ENCODE results near the gene CCNY.
"Not testable (repeated sequence)": the region's sequence is repeated elsewhere in the genome, so short reads cannot be mapped to it uniquely, and the experiment has no call there.

The CCNY gene

DNA sequence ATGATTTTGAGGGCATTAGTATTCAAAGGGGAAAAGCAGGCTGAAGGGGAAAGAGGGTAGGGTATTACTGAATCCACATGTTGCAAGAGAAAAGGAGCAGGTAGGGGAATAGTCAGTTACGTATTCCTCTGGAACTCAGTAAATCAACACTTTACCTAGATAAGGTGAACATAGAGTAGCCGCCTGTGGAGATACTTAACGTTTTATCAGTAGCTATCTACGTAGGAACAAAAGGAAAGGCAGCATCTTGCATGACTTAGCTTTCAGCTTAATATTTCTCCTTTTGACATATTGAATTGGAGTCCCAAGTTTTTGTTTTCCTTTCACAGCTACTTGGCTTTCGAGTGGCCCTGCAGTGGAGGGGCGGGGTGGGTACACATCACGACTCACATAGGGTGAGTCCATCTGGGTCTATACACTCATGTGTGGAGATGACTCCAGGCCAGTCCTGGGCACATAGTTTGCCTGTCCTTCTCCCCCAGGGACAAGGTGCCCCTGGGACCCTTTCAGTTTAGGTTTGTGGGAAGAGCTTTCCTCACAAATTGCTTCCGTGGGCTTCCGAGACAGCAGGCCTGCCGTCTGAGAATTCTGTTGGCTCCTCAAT, 48.1 kb downstream of the CCNY start:
- no peak for DNase-seq (ENCODE audit: low read depth in 2 of 2)

DNA sequence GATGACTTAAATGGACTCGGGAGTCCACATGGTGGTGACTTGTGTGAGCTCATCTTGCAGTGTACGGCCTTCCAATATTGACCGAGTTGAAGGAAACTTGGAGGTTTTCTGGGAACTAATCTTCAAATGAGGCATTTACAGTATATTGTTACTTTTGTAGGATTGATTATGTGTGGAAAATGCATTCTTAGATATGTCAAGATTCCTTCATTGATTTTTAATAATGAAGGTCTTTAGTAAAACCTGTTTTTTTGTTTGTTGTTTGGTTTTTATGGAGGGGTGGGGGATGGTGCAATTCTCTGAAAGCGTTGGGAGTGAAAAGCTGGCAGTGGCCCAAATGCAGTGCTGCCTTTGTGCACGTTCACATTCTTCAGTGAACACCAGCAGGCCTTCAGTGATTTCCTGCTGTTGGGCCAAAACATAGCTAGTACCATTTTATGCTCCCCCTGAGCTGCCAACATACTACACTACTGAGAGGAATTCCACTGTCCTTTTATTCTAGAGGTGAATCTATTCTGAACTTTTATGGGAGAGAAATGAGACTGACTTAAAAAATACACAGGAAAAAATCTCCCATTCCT, 50.4 kb downstream of the CCNY start:
- no peak for DNase-seq (ENCODE audit: low read depth in 2 of 2)

DNA sequence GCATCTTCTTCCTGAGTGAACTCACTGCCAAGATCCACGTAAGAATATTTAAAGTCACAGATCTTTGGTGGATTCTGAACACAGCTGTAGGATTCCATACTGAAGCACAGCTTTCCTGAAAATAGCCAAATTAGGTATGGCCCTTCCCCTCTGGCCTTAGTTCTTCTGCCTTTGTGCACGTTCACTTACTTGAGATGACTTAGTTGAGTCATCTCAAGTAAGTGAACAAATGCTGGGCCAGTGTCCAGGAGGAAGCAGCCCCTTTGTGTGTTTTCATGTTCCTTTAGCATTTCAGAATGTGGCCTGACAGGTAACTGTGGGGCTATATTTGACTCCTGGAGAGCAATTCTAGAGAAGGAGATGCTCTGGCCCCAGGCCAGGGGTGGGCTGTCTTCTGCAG, 51.5 kb downstream of the CCNY start:
- no peak for DNase-seq (ENCODE audit: low read depth in 2 of 2)

DNA sequence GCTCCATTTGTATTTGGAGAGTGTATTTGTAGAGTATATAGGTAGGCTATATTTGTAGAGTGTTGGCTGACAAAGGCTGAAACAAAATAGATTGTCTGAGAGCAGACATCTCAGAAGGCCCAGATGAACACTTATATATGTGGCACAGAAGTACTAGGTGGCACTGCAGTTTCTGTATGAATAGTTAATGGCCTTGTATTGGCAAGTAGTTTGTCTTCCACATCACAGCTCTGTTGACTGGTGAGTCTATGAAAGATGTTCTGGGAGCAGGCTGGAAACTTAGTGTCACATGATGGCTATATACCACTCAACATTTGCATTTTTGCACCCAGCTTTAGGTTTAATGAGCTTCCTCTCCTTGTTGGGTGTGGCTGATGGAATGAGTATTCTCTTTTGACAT, 51.9 kb downstream of the CCNY start:
- no peak for DNase-seq (ENCODE audit: low read depth in 2 of 2)

DNA sequence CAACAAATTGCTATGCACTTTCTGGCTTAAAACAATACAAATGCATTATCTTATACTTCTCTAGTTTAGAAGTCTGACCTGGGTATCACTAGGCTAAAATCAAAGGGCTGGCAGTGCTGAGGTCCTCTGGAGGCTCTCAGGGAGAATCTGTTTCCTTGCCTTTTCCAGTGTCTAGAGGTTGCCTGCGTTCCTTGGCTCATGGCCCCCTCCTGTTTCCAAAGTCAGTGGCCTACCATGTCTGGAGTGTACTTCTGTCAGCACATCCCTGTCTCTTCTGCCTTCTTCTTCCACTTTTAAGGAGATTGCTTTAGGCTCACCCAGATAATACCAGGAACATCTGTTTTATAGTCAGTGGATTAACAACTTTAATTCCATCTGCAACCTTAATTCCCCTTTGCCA, 52.4 kb downstream of the CCNY start:
- DNase-seq (ENCODE audit: low read depth in 2 of 2) = no peak

DNA sequence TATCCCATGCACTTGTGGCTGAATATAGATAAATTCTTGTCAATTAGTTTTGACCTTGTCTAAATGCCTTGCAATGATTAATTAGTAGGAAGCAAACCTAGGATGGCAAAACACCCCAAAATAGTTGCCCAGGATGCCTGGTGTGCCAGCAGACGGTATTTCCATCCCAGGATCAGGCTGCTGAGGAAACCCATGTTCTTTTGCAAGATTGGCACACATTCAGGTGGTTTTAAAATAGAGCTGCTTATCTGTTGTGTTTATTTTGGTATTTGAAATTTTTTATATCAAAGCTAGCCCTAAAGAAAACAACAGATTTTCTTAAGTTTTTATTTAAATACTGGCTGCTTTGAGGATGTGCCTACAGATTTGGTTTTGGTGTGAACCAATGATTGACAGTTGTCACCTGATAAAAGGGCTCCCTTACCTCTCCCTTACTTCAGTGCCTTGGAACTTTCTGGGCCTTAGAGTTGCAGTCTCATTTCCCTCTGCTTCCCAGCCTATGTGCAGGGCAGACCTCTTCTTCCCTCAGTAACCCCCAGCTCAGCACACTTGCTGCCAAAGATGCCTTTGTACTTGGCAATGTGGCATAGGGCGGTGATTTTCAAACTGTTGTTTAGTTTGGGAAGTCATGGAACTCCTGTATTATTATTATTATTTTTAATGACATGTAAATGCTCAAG, 54.0 kb downstream of the CCNY start:
- no peak for DNase-seq (ENCODE audit: low read depth in 2 of 2)

DNA sequence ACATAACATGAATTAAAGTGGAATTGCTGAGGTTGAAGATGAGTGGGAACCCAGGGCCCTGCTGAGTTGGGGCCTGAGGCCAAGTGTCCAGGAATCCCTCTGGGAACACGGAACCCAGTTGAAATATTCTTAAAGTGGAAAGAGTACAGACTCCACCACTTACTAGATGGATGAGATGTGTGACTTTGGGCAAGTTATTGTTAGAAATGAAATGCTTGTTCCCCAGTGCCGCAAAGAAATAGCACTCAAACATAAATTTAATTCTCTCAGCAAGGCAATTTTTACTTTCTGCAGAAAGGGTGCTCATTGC, 54.5 kb downstream of the CCNY start:
- DNase-seq (ENCODE audit: low read depth in 2 of 2) = no peak

DNA sequence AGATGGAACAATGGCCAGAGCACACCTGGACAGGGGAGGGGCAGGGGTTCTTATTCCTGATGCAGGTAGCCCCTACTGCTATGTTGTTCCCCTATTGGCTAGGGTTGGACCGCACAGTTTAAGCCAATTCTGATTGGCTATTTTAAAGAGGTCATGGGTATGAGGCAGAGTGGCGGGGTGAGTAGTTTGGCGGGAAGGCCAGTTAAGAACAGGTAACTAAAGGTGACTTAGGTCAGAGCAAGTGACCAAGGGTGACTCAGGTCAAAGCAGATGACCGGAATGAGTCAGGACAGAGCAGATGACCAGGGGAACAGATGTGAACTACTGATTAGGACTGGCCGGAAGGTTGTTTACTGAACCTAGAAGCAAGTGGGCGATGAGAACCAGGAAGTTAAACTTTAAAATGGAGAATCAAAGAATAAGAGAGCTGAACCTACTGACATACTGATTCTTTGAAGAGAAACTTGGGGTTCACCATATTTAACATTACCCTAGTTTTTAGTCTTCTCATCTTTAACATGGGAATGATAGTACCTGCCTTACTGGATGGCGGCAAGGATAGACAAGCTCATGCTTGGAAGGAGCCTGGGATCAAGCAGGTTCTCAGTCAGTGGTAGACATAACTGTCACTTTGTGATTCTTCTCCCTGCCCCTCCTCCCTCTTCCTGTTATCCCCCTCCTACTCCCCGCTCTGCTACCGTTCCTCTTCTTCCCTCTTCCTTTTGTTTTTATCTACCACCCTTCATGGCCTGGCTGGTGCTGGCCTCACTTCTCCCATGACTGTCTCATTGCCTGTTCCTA, 55.0 kb downstream of the CCNY start:
- no peak for DNase-seq (ENCODE audit: low read depth in 2 of 2)

DNA sequence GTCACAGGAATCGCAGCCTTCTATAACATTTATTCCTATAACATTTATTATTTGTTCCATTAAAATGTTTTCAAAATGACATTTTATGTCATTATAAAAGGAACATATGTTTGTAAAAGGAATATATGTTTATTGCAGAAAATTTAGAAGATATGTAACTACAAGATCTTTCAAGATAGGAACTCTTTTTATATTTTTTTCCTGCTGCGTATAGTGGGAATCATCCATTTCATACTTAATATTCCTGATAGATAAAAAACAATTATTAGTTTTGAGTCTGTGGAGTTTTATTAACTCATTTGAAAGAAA, 55.6 kb downstream of the CCNY start:
- no peak for DNase-seq (ENCODE audit: low read depth in 2 of 2)

DNA sequence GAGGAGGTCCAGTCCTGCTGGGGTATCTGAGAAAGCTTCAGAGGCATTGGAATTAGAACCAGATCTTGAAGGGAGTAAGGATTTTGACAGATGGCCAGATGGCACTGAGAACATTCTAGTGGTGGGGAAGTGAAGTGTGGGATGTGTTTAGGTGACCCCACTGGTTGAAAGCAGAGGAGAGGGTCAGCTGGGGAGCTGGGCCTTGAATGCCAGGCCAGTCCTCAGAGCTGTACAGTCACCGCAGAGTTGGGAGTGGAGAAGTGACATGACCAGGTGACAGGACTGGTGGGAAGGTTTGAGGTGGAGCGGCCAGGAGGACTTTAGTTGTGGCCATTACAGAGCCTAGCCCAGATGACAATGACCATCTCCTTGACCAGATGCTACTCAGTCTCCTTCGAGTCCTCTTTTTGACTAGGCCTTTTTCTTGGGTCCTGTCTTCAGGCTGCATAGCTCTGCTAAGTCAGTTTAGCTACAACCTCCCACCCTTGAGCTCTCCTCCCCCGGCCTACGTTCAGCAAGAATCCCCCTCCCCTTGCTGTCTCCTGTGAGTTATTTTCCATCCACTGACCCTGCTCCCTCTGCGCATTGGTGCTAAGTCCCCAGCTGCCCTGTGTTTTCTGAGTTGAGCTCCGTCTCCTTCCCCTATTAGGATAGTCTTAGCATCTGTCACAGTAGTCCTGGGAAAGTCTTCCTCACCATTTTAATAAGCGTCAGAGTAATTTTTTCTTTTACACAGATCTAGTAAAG, 56.3 kb downstream of the CCNY start:
- DNase-seq (ENCODE audit: low read depth in 2 of 2) = no peak

DNA sequence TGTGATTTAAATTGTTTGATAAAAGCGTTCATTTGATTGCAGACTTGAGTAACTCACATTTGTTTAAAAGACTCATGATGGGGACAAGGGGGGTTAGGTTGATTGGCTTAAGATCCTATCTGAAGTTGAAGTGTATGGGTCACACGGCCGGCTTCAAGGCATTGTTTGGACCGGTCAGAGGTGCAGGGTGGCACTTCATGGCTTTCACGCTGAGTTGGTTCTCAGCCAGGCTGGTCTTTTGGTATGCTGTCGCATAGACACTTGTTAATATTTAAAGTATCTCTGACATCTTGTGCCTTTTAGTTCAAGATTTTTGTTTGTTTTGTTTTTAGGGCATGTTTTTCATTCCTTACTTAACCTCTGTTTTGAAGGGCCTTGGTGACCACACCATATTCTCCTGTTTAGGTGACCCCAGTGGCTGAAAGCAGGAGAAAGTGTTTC, 58.1 kb downstream of the CCNY start:
- DNase-seq (ENCODE audit: low read depth in 2 of 2) = no peak

DNA sequence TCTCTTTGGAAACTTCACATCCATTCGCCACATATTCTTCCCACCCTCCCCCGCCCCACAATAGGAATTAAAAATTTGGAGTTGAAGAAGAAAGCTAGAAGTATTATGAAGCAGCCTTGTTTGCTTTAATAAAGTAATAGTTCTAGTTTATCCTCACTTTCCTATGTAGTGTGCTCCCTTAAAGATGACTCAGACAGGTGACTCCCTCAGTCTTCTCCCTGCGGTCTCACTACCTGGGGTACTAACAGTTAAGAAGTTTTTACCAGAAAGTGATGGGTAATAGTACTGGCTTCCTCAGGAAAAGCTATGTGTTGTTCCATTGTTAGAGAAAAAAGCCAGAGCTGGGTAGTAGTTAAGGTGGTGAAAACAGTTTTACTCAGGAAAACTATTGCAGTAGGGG, 58.6 kb downstream of the CCNY start:
- DNase-seq (ENCODE audit: low read depth in 2 of 2) = no peak

DNA sequence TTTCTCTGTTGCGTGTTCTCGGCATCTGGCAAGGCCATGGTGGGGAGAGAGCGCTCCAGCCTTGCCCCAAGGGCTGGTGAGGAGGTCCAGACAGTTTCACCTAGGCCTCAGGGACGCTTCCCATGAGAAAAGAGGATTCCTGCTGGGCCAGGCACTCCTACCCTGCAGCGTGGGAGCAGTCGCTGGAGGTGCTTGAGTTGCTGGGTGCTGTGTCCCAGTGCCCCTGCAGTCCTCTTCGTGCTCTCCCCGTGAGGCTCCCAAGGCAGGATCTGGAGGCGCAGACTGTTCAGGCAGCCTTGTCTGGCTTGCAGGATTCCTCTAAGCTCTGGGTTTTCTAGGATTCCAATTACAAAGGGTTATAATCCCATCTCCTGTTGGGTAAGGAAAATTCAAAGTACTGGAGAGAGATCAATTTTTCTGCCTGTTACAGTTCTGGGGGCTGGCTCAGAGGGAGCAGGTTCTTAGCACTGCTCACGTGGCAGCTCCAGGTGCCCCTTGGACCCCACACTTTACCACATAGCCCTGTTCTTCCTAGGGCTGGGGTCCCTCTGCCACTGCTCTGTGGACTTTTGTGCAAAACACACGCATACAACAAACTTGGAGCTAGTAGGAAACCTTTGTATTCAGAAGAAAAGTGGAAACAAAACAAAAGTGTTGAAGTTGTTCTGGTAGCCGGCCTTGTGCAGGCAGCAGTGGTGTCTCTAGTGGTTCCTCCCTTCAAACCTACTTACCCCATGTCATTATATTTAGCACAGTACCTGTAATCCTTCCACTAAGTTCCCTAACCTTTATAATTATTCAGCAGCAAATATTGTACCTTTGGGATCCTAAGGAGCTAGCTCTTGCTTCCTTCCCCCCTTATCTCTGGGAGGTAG, 60.5 kb downstream of the CCNY start:
- DNase-seq (ENCODE audit: low read depth in 2 of 2) = no peak

DNA sequence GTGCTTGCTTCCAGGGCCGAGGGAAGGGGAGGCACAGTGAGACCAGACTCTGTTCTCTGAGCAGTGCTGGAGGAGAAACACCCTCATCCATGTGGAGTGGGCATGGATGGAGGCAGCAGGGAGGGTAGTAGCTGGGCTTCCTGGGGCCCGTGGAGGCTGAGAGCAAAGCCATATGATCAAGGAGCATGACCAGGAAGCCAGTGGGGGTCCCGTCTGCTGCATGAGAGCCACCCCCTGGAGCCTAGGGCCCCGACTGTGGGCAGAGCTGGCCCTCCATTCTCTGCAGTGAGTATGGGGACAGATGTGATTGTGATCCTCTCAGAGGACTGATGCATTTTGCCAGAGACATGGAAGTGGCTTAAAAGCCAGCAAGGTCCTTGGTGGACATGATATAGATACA, 61.6 kb downstream of the CCNY start:
- no peak for DNase-seq (ENCODE audit: low read depth in 2 of 2)

DNA sequence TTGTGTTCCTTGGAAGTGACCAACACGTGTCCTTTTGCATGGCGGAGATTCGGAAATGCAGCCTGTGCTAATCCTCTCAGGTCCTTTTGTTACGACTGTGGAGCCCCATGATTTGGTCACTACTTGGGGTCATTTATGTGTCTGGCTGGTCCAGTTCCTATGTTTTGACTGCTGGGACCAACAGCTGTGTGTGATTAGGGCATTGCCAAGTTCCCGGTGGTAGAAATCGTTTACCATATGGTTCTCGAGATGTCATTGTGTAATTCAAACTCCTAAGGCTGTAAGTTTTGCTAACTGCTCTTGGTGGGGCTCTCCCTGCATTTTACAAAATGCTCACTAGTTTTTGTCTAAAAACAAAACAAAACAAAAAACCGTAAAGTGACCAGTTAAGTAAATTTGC, 62.0 kb downstream of the CCNY start:
- DNase-seq (ENCODE audit: low read depth in 2 of 2) = no peak

DNA sequence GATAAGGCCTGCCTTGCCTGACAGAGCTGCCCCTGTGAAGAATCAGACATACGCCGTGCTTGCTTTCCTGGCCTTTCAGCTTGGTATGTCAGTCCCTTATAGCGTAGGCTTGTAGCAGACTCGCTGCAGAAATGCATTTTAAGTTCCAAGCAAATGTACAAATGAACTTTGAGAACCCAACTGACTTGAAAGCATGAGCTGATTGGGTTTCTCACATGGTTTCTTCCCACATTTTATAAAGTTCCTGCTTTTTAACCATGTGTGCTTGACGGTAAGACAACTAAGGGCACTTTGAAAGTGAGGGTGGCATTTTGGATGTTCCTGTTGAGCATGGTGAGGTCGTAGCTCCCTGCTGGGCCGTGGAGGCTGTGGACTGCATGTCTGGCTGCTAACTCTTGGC, 62.6 kb downstream of the CCNY start:
- no peak for DNase-seq (ENCODE audit: low read depth in 2 of 2)

DNA sequence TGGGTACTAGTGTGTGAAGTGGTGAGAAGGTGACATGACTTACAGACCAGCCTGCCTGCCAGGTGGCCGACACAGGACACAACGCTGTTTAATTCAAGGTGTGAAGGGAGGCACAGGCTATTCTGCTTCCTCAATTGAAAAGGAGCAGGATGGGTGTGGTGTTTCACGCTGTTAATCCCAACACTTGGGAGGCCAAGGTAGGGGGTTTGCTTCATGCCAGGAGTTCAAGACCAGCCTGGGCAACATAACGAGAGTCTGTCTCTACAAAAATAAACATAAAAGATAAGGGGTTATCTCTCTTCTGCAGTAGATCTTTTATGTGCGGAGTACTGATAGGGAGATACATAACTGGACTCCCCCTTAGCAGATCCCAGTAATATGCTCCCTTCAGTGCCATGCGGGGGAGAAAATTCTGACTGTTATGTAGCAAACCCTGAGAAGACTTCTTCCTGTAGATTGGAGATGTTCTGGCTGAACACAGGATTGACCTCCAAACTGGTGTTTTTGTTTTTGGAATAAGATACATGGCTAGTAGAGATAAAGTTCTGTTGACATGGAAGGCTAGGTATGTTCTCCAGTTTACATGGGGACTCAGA, 63.2 kb downstream of the CCNY start:
- no peak for DNase-seq (ENCODE audit: low read depth in 2 of 2)

DNA sequence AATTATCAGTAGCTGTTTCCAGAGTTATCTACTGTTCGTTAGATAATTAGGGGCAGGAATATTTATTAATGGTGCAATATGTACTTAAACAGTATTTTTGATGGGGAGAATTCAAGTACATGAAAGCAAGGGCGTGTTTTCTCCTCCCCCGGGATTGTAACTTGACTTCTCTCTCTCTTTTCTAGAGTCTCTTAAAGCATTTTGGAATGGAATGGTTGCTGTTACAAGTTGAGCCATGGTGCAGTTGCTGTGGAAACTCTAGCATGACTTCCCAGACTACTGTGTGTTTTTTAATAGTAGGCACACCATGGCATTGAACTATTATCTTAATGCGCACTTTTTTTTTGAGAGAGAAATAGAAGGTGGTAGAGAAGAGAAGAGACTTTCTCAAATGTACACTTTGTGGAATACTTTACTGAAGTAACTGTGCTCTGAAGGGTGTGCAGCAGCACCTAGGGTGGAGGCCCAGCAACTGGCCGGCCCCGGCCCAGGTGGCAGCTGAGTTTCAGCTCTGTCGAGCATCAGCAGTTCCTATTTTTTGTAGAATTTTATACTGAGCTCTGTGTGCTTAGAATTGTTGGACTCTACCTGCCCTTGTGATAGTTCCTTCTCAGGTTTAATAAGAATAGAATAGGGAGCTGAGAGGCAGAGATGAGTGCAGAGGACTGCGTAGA, 64.4 kb downstream of the CCNY start:
- DNase-seq (ENCODE audit: low read depth in 2 of 2) = no peak

DNA sequence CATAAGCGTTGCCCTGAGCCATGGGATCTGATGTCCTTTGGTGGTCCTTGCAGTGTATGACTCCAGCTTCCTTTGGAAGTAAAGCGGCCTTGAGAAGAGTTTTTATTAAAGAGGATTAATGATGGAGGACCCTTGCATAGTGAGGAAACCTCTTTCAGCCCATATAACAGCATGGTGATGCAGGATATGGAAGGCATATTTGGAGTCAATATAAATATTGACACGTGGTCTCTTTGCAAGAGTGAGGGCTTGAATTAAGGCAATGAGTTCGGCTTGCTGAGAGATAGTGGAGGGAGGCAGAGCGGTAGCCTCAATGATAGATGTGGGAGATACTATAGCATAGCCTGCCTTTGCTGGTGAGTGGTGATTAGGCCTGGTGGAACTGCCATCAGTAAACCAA, 67.2 kb downstream of the CCNY start:
- DNase-seq (ENCODE audit: low read depth in 2 of 2) = not testable (repeated sequence)

DNA sequence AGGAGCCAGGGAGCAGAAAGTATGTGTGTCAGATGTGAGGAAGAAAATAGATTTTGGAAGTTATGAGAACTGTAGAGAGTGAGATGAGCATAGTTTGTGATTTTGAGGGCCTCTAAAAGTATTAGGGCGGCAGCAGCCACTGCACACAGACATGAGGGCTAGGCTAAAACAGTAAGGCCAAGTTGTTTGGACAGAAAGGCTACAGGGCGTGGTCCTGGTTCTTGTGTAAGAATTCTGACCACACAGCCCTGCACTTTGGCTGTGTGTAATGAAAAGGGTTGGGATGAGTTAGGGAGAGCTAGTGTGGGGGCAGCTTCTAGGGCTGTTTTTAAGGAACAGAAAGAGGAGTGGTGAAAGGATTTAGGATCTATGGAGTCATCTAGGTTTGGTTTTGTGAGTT, 67.8 kb downstream of the CCNY start:
- DNase-seq (ENCODE audit: low read depth in 2 of 2) = not testable (repeated sequence)

Data from stimulated activated CD8-positive, alpha-beta memory T cell treated with anti-CD3 and anti-CD28 coated beads, Interleukin-2, amount 100 ng/mL, for 1 hour (primary cell).